ENCODE data around the gene SERINC1.
A peak's percentile ranks its signal among the peaks of the same experiment; 100 is the strongest.

SERINC1 gene

GRCh38 chr6:122449069-122449468 lies 22.5 kb downstream of the SERINC1 start:
- no peak for DNase-seq
- intact Hi-C loops (cut with DNase I), result no loop called here

DNA sequence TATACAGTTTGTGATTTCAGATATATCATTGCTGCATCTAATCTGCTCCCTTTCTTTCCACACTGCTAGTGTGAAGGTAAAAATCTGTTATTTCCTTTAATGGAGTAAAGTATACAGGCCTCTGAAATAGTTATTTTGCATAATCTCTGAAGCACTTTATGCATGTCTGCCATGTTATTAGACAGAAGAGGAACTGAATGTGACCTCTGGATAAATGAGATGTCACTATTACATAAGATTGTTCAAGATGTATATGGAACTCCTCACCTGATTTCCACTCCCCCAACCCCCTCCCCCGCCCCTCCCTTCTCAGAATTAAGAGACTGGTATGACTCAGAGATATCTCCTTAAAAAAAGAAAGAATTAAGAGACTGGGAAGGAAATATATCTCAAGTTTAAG lies 26.3 kb downstream of the SERINC1 start:
- peak in 1 of 42 donors; percentile 9 for DNase-seq
- intact Hi-C loops (cut with DNase I), result no loop called here

GRCh38 chr6:122438975-122439374 lies 32.6 kb downstream of the SERINC1 start:
- DNase-seq, result no peak

DNA sequence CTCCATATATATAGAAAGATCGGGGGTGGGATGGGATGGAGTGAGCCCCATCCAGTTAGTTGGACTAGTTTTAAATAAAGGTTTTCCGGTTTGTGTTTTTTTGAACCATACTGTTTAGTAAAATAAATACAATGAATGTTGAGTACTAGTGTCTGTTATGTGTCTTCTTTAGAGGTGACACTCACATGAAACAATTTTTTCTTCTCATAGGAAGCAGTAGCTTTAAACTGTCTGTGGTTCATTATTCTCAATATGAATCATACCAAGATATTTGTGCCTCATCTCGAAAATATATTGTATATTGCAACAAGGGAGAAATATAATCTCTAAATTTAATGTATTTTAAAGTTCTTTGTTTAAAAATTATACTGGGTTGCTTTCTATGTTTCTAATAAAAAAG lies 38.8 kb downstream of the SERINC1 start:
- intact Hi-C loops (cut with DNase I), result no loop called here
- no peak for DNase-seq

More at GRCh38 chr6:122438975-122439374, 32.6 kb downstream of the SERINC1 start:
- intact Hi-C loops (cut with DNase I), result no loop called here

DNA sequence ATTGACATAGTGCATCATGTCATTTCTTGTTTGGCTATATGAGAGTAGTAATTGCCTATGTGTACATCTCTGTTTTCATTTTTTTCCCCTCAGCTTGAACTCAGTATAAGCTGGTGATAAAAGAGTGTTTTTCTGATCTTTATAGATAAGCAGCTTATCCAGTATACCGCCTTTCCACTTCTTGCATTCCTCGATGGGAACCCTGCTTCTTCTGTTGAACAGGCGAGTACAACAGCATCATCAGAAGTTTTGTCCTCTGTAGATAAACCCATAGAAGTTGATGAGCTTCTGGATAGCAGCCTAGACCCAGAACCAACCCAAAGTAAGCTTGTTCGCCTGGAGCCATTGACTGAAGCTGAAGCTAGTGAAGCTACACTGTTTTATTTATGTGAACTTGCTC lies 39.8 kb downstream of the SERINC1 start:
- intact Hi-C loops (cut with DNase I), result no loop called here
- DNase-seq, result no peak

DNA sequence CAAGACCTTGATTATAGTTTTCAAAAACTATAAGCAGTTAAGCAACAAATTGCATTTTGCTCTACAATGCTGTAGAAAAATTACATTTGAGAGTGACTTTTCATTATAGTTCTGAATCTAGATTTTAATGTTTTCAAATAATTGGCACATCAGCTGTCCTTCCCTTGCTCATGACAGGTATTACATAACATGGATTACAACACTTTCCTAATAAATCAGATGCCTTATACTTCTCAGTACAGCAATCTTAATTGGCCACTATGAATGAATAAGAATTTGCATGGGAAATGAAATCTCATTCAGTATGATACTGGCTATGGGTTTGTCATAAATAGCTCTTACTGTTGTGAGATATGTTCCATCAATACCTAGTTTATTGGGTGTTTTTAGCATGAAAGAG lies 42.3 kb downstream of the SERINC1 start:
- DNase-seq, result no peak
- intact Hi-C loops (cut with DNase I), result no loop called here

DNA sequence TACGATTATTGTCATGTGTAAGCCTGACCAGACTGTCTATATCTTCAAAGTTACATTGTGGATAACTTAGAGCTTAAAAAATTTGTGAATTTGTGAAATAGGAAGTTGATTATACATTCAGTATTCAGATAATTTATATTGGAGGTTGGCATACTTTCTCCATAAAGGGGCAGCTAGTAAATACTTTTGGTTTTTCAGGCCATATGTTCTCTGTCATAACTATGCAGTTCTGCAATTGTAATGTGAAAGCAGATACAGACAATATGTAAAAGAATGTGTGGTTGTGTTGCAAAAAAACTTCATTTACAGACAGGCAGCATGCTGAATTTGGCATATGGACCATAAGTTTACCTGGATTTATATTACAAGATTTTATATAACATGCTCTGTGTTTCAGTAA lies 42.8 kb downstream of the SERINC1 start:
- DNase-seq, result no peak
- intact Hi-C loops (cut with DNase I), result no loop called here

DNA sequence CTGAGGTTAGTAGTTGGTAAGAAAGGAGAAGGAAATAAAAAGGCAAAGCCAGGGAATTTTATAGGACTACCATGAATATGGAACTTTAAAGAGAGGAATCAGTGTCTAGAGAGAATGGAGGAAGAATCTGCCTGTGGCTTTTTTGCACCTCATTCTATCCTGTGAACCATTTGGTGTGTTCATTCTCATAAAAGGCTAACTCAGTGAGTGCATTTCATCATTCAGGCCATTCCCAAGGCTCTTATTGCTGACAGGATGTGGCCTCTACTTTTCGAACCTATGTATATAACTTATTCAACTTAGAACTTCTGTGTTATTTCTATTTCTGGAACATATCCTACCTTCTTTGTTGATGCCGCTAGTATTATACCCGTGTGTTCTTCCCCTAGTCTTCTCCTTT lies 45.0 kb downstream of the SERINC1 start:
- intact Hi-C loops (cut with DNase I), result no loop called here
- no peak for DNase-seq

GRCh38 chr6:122423734-122424133 lies 47.9 kb downstream of the SERINC1 start:
- no peak for DNase-seq
- intact Hi-C loops (cut with DNase I), result no loop called here

- intact Hi-C loops (cut with DNase I), result no loop called here
- DNase-seq, result no peak
These were observed 48.9 kb downstream of the SERINC1 start for GRCh38 chr6:122422614-122423267.

GRCh38 chr6:122422003-122422402 lies 49.6 kb downstream of the SERINC1 start:
- DNase-seq, result no peak
- intact Hi-C loops (cut with DNase I), result no loop called here

DNA sequence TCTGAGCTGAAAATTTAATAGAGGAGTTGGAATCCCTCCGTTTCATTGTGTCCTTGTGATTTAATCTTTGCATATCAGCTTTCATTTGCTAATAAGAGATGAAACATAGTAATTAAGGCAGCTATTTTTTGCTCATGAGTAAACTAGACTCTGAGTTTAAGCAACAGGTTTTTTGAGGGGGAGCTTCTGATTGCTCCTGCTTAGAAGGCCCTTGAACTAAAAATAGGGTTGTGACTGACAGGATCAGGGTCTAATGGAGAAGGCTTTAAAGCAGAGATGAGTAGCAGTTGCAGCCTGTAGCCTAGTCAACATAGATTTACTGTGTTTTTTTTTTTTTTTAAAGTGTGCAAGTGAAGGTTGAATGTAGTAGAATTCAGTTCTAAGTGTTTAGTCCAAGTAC lies 54.8 kb downstream of the SERINC1 start:
- intact Hi-C loops (cut with DNase I), result no loop called here

GRCh38 chr6:122412001-122412400 lies 59.6 kb downstream of the SERINC1 start:
- intact Hi-C loops (cut with DNase I), result no loop called here
- no peak for DNase-seq

More for the DNA sequence above, 54.8 kb downstream of the SERINC1 start:
- no peak for DNase-seq

GRCh38 chr6:122408702-122409458 lies 62.7 kb downstream of the SERINC1 start:
- intact Hi-C loops (cut with DNase I), result no loop called here
- no peak for DNase-seq

DNA sequence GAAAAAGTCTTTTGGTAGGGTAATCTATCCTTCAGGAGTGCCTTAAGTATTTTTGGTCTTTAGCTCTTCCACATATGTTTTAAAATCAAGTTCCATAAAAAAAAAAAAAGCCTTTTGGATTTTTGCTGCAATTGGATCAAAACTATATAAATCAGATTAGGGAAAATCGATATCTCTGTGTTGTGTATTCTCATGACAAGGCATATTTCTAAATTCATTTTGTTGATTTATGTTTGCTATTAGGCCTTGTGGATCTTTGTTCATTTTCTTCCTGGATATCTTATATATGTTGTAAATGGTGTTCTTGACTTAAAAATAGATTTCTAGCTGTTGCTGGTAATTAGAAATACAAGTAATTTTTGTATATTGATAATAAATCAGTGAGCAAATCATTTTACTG lies 63.4 kb downstream of the SERINC1 start:
- no peak for DNase-seq
- intact Hi-C loops (cut with DNase I), result no loop called here

DNA sequence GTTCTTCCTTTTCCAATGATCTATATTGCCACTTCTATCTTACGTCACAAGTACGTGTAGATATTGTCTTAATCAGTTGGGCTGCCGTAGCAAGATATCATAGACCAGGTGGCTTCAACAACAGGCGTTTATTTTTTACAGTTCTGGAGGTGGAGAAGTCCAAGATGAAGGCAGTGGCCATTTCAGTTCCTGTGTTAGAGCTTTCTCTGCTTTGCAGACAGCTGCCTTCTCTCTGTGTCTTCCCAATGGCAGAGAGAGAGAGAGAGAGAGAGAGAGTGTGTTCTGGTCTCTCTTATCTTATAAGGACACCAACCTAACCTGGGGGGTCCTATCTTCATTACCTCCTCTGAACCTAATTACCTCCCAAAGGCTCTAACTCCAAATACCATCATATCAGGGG lies 63.9 kb downstream of the SERINC1 start:
- no peak for DNase-seq
- intact Hi-C loops (cut with DNase I), result no loop called here

GRCh38 chr6:122406187-122406586 lies 65.4 kb downstream of the SERINC1 start:
- no peak for DNase-seq
- intact Hi-C loops (cut with DNase I), result no loop called here

DNA sequence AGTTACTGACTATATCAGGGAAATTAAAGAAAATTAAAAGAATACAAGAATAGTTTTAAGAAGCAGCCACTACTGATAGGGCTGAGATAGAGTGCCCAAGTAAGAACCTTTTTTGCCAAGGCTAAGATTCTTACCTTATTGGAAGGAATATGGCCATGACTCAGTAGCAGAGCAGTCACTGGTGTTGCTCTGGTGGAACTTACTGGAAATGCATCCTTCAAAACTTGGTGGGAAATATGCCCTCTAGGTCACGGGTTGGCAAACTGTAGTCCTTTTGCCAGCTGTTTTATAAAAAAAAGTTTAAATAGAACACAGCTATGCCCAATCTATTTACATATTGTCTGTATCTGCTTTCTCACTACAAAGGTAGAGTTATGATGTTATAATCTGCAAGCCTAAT lies 66.2 kb downstream of the SERINC1 start:
- intact Hi-C loops (cut with DNase I), result no loop called here
- no peak for DNase-seq

DNA sequence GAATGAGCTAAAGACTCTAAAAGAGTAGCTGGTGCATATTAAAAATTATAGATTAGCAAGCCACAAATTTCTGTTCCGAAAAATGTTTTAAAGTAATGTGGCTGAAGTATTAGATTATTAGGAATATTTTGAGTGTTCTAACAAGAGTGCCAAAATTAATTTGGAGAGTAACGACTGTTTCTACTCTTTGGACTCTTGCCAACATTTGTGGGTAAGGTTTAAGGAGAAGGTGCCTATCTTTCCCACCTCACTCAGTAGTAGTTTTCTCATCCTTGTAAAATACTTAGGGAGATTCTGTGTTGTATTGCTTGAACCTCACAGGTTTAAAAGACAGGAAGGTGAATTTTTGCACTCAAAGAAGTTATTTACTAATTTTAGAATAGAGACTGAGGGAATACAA lies 67.2 kb downstream of the SERINC1 start:
- intact Hi-C loops (cut with DNase I), result no loop called here
- DNase-seq, result no peak

DNA sequence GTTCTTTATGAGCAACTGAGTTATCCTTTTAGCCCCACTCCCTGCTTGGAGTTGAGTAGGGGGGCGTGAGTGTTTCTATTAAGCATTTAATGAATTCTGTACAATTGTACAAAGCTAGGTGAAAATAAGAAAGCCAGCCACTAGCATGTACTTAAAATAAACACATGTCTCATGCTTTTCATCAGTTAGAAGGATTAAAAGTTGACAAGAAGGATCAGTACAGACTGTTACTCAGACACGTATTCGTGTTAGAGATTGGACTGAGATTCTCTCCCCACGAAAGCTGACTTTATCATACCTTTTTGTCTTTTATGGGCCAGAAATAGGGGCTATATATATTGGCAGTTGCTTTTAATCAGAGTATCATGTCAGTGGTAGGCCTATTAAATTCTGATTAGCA lies 70.5 kb downstream of the SERINC1 start:
- no peak for DNase-seq
- intact Hi-C loops (cut with DNase I), result no loop called here

DNA sequence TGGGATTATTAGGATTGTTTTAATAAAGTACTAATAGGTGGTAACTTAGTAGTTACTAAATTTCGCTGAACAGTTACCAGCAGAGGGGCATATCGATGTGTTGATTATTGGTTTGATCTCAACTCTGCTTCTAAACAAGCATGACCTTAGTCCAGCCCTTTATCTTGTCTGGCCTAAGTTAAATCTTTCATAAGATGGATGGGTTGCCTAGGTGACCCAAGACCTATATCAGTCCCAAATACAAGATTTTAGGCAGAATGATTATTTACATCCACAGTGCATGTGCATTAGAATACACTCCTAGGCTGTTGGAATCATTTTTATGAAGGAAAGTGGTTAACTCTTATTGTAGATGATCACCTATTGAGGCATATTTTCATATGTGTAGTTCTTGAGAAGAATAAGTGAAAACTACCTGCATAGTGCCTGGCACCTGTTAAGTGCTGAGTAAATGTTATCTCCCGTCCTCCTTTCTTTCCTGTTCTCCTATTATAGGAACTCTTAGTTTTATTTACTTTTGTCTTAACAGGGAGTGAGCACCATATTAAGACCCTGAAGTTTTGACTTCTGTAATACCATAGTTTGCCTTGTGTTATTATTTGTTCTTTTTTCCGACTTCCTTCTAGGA lies 71.0 kb downstream of the SERINC1 start:
- intact Hi-C loops (cut with DNase I), result no loop called here
- DNase-seq, result no peak

All from head of caudate nucleus (tissue), 42 donors.